ENCODE results near the gene RGL3. TPM values are rescaled to one million over a fixed set of nuclear protein-coding genes. Genes with fewer than 3 reads are reported as not detected.

The RGL3 gene
- total RNA-seq, 1 donor from 2014 or later = 3.6 TPM

GRCh38 chr19:11447347-11448262, 28.5 kb upstream of the RGL3 start:
- peaks cover 1% of the 10 kb centered on the region for H3K9me3 Mint-ChIP-seq (ENCODE audit: unreplicated experiment)
- Histone ChIP-seq H2AFZ (ENCODE audit: low read depth, low read length) (no peak overlapping the region), H3K4me3 (ENCODE audit: insufficient read depth, low read depth, low read length) (no peak overlapping the region), H3K9ac (ENCODE audit: low read length) (no peak overlapping the region), H3K9me3 (ENCODE audit: insufficient read depth, low read depth, low read length) (no peaks in the 10 kb centered on the region), H3K27me3 (ENCODE audit: insufficient read depth, low read length) (no peaks in the 10 kb centered on the region), H3K4me2 (ENCODE audit: low read length) (no peak overlapping the region), H3K79me2 (ENCODE audit: insufficient read depth, low read length) (no peaks in the 10 kb centered on the region), H3K36me3 (ENCODE audit: insufficient read depth, low read length) (no peaks in the 10 kb centered on the region), H3K4me1 (ENCODE audit: insufficient read depth, low read length) (no peaks in the 10 kb centered on the region), H4K20me1 (ENCODE audit: insufficient read depth, low read length) (peaks cover 17% of the 10 kb centered on the region), H3K27ac (ENCODE audit: low read depth, low read length) (no peak overlapping the region)
- peaks cover 2% of the 10 kb centered on the region for H3K4me1 Mint-ChIP-seq (ENCODE audit: low read depth, unreplicated experiment)
- no peak for TF ChIP-seq CTCF (IDR thresholded peaks at IDR 0.05; ENCODE audit: insufficient read depth, low read depth, low read length)
- TF ChIP-seq EZH2 (IDR thresholded peaks at IDR 0.05; ENCODE audit: insufficient read depth, low read length) = no peak
- H3K36me3 Mint-ChIP-seq (ENCODE audit: low read depth, unreplicated experiment) = no peaks in the 10 kb centered on the region
- no peak for DNase-seq (ENCODE audit: low read depth)
- FAIRE-seq = no peak
- no peak overlapping the region for H3K4me3 Mint-ChIP-seq (ENCODE audit: unreplicated experiment)
- no peak overlapping the region for H3K27ac Mint-ChIP-seq (ENCODE audit: unreplicated experiment)
- H3K27me3 Mint-ChIP-seq (ENCODE audit: low read depth, unreplicated experiment) = no peaks in the 10 kb centered on the region

GRCh38 chr19:11446652-11447301, 27.7 kb upstream of the RGL3 start:
- Histone ChIP-seq H3K9ac (ENCODE audit: low read length) (no peak overlapping the region), H3K4me2 (ENCODE audit: low read length) (no peak overlapping the region), H3K4me3 (ENCODE audit: insufficient read depth, low read depth, low read length) (no peak overlapping the region), H3K27me3 (ENCODE audit: insufficient read depth, low read length) (no peaks in the 10 kb centered on the region), H3K36me3 (ENCODE audit: insufficient read depth, low read length) (peaks cover 4% of the 10 kb centered on the region), H4K20me1 (ENCODE audit: insufficient read depth, low read length) (peaks cover 22% of the 10 kb centered on the region), H3K27ac (ENCODE audit: low read depth, low read length) (no peak overlapping the region), H3K79me2 (ENCODE audit: insufficient read depth, low read length) (no peaks in the 10 kb centered on the region), H3K4me1 (ENCODE audit: insufficient read depth, low read length) (no peaks in the 10 kb centered on the region), H3K9me3 (ENCODE audit: insufficient read depth, low read depth, low read length) (no peaks in the 10 kb centered on the region), H2AFZ (ENCODE audit: low read depth, low read length) (no peak overlapping the region)
- FAIRE-seq (no peak), DNase-seq (ENCODE audit: low read depth) (no peak)
- no peak overlapping the region for H3K27ac Mint-ChIP-seq (ENCODE audit: unreplicated experiment)
- H3K4me3 Mint-ChIP-seq (ENCODE audit: unreplicated experiment) = no peak overlapping the region
- peaks cover 1% of the 10 kb centered on the region for H3K9me3 Mint-ChIP-seq (ENCODE audit: unreplicated experiment)
- no peaks in the 10 kb centered on the region for H3K4me1 Mint-ChIP-seq (ENCODE audit: low read depth, unreplicated experiment)
- peaks cover 2% of the 10 kb centered on the region for H3K36me3 Mint-ChIP-seq (ENCODE audit: low read depth, unreplicated experiment)
- H3K27me3 Mint-ChIP-seq (ENCODE audit: low read depth, unreplicated experiment) = no peaks in the 10 kb centered on the region
- TF ChIP-seq CTCF (IDR thresholded peaks at IDR 0.05; ENCODE audit: insufficient read depth, low read depth, low read length) (peak; percentile 35), EZH2 (IDR thresholded peaks at IDR 0.05; ENCODE audit: insufficient read depth, low read length) (no peak)

Measured in astrocyte (in vitro differentiated cells and primary cell).